HG03439 (cell line): ENCODE measurements around the gene PCGF1.

Experiments used
- ATAC-seq: cut with Tn5 transposase; IDR thresholded peaks from one replicate; pipeline ENCODE4 v1.9.1; 2021; ENCODE audit warnings: mild to moderate bottlenecking, moderate library complexity; ENCODE audit not compliant: unreplicated experiment

The PCGF1 gene

DNA sequence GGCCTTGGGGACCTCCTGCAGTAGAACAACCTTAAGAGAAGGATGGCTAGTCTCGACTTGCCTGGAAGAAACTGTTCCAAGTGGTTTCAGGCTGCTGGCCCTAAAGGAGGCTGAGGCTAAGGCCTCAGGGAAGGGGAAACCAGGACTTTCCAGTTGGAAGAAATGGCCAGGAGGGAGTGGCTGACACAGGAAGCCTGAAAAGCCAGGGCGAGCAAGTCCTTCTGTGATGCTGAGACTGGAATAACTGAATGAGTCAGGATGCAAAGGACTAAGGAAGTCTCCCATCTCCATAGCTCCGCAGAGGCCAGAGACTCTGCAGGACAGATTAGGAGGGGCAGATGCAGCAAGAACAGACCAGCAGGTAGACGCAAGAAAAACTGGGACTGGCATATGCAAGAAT is 29.6 kb upstream of the PCGF1 start:
- ATAC-seq, result no peak

DNA sequence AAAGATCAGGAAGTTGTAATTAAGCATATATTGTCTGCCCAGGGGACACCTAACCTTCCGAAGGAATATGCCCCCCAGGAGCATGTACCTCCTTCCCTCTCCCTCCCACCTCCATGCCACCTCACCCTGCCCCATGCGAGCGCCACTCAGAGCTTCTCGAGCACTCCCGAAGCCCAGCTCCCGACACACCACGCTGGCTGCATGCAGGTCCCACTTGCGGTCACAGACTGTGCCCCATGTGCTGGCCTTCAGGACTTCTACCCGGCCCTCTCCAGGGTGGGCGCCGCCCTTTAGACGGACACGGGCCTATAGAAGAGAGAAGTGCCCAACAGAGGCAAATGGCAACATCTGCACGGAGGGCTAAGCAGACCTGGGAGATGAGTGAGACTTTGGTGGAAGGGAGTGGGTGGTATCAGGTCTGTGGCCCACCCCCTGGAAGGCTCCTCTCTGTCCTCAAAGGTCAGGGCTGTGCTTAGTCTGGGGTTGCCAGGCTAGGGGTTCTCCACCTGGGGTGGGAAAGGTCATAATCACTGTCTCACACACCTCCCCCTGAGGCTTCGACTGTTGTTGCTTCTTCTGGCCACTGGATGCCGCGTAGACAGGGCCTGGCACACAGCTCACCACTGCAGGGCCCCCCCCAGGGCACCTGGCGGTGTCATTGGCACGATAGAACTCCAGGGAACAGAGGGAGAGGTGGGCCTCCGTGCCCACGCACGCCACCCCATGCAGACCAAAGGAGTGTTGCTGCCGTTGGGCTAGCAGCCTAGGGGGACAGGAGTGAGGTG is 28.9 kb upstream of the PCGF1 start:
- ATAC-seq, result no peak

DNA sequence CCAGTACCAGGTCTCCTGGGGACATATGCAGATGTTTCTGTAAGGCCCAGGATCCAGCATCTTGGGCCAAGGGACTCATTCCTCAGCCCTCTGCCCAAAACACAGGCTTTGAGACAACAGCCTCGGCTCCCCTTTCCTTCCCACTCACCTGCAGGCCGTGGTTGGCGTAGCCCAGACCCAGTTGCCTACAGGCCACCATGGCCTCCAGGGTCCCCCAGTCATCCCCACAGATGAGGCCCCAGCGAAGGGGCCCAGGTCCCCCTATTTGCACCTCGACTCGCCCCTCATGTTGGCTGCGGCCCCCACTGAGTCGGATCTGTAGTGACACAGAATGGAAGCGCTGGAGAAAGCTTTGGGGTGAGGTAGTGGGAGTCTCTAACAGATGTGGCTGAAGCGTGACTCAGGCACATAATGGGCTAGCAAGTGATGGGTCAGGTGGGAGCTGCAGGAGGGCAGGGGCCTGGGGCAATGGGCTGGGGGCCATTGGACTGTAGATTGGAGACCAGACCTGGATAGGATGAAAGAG is 28.0 kb upstream of the PCGF1 start:
- ATAC-seq, result no peak

DNA sequence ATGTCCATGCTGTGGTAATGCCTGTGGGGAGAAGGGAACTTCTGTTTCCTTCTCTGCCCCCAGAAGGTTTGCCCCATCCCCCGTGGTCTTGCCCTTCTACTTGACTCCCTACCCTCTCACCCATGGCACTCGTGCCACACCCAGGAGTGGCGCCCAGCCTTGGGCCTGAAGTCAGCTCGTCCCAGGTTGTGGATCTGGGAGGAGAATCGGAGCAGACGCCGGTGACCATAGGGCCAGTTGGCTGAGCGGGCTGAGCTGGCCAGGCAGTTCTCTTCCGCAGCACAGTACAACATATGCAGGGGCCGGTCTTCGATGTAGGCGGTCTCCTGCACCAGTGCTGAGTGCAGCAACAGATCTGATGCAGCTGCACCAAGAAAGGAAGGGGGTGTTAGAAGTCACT is 26.9 kb upstream of the PCGF1 start:
- ATAC-seq, result no peak

DNA sequence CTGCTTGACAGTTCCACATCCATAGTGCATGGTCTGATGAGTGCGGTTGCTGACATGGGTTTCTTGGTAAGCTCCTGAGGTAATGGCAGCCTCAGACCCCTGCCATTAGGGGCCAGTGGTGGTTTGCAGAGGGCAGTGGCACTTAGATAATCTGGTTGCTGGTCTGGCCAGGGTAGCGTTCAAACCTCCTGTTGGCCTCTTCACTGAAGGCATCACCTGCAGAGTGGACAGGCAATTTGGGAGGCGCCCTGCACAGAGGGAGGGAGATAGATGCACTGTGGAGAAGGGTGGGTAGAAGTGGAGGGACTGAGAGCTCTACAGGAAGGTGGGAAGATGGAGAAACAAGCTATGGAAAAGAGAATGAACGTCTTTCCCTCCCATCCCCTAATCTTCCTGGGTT is 26.0 kb upstream of the PCGF1 start:
- ATAC-seq, result no peak

DNA sequence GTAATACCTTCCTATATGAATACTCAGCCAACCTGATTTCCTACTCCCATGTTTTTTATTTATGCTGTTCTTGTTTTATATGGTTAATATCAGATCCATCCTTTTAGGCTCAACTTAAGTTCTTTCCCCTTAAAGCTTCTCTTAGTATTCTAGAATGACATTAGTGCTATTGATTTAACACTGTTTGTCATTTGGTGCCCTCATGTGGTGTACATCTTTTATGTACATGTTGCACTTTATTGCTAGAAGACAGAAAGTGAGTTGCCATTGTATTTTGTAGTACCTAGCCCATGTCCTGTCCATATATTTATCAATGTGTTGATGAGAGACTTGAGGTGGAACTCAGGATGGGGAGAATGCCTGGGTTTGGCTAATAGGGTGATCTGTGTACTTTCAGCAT is 24.7 kb upstream of the PCGF1 start:
- ATAC-seq, result no peak

DNA sequence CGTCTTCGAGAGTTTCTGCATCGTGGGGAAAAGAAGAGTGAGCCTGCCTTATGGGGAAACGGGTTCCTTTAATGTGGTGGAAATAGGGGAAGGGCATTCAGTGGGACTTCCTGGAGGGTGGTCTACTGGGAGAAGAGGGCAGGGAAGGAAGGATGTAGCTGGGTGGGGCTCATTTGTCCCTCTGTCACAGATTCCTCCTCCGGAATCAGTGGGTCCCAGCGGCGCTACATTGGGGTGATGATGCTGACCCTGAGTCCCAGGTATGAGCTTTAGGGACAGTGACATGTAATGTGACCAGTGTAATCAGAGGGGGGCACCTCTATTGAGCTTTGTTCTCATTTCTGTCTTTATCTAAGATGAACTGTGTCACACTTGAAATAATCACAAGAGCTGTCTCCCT is 24.2 kb upstream of the PCGF1 start:
- no peak for ATAC-seq

DNA sequence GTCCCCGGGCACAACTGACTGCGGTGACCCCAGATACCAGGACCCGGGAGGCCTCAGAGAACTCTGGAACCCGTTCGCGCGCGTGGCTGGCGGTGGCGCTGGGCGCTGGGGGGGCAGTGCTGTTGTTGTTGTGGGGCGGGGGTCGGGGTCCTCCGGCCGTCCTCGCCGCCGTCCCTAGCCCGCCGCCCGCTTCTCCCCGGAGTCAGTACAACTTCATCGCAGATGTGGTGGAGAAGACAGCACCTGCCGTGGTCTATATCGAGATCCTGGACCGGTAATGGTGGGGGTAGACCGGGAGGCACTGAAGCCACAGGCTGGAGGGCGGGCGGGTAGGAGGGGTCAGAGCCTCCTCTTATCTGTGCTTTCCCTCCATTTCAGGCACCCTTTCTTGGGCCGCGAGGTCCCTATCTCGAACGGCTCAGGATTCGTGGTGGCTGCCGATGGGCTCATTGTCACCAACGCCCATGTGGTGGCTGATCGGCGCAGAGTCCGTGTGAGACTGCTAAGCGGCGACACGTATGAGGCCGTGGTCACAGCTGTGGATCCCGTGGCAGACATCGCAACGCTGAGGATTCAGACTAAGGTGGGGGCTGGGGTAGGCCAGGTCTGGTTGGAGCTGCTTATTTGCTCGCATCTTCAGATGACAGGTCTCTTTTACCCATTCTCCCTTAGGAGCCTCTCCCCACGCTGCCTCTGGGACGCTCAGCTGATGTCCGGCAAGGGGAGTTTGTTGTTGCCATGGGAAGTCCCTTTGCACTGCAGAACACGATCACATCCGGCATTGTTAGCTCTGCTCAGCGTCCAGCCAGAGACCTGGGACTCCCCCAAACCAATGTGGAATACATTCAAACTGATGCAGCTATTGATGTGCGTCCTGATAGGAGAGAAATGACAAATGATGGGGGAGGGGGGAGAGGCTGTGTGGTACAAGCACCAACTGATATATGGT is 23.0 kb upstream of the PCGF1 start:
- peak; percentile 24 for ATAC-seq

DNA sequence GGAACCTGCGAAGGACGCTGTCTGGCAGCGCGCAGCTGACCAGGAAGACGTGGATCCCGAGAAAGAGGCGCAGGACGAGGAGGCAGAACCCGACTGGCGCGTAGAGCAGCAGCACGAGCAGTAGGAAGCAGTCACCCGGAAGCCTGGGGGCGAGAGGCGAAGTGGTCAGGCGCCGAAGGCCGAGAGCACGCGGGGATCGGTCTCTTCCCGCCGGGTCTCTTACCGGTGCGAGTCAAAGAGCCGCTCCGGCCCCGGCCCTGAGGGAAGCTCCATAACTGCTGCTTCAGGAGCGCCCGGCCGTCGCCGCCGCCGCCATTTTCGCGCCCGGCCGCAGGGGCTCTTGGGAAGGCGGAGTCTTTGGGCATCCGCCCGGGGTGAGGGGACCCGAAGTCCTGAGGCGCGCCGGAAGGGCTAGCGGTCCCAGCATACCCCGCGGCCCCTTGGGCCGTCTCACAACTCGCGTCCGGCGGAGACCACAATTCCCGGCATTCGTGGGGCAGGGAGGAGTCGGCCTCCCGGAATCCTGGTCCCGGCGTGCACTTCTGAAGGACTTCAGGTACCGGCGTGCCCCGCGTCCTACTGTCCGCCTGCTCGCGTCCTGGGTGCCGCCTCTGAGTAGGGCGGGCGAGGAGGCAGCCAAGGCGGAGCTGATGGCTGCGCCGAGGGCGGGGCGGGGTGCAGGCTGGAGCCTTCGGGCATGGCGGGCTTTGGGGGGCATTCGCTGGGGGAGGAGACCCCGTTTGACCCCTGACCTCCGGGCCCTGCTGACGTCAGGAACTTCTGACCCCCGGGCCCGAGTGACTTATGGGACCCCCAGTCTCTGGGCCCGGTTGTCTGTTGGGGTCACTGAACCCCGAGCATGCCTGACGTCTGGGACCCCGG is 22.1 kb upstream of the PCGF1 start, which contains the start of the genes AUP1 and HTRA2:
AUP1 (minus strand) TSS at position 350 of the 882 bp plus-strand sequence; CDS start at position 273, 77 bp downstream.
HTRA2 (plus strand) TSS at position 577 of the 882 bp plus-strand sequence; CDS start at position 651, 74 bp downstream.
- peak; percentile 81 for ATAC-seq

DNA sequence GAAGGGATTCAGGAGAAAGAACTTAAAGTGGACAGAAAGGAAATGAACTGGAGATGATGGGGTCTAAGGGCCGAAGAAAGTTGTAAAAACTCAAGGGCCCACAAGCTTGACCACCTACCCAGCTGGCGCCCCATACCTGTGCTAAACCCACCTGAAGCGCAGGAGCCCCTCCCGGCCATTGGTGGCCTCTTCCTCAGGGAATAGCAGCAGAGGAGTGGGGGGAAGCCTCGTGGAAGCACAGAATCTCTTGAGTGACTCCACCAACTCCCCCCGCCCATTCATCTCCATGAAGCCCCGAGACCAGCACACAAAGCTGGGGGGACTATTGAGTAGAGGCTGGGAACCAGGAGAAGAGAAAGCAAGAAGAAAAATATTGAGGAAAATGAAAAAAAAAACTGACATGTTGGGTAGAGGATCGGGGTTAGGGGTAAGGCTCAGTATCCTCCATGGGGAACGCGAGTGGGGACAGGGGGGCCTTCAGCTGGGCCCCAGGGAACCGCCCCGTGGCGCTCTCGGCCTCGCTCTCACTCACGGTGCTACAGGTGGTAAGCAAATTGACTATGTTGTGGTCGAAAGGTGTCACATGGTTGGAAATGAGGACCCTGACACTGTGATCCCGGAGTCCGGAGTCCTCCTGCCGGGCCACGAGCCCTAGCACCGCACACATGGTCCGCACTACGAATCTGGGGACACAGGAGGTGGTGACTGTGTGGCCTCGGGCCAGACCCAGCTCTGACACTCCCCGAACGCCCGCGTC is 21.3 kb upstream of the PCGF1 start:
- peak; percentile 15 for ATAC-seq

DNA sequence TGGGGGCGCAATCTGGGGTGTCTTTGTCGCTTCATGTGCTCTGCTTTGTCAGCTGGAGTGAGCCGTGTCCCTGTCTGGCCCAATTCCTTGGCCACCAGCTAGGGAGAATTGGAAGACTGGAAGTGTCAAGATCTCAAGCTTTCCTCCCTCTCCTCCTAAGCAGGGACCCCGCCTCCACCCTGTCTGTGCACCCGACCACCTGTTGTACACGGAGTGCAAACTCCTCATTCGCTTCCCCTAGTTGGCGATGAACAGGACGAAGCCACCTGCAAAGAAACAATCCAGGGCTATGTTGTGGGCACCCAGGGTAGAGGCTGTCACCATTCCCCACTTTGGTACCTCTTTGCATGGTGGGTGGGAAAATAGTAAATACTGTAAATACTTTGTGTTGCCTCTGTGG is 20.2 kb upstream of the PCGF1 start:
- ATAC-seq, result no peak

DNA sequence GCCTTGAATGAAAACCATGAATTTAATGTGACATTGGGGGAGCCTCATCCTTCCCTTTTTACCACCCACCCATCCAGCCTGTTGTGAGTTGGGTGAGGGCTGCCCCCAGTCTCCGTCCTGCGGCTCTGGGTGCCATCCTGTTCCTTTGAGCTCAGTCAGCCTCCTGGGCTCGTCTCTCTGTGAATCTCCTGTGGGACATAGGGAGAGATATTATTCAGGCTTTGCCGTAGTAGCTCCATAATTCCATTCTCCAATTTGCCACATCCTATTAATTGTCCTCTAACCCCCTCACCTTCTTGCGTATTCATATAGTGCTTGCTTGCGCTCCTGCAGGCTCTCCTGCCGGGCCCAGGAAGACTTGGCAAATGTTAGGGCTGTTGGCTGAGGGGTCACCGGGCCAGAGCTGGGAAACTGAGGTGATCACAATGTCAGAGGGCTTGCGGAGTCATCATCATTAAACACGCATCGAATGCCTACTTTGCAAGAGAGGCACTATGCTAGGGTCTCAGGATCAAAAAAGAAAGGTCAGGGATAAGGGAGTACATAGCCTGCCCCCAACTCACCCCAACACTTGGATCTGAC is 19.2 kb upstream of the PCGF1 start:
- no peak for ATAC-seq

DNA sequence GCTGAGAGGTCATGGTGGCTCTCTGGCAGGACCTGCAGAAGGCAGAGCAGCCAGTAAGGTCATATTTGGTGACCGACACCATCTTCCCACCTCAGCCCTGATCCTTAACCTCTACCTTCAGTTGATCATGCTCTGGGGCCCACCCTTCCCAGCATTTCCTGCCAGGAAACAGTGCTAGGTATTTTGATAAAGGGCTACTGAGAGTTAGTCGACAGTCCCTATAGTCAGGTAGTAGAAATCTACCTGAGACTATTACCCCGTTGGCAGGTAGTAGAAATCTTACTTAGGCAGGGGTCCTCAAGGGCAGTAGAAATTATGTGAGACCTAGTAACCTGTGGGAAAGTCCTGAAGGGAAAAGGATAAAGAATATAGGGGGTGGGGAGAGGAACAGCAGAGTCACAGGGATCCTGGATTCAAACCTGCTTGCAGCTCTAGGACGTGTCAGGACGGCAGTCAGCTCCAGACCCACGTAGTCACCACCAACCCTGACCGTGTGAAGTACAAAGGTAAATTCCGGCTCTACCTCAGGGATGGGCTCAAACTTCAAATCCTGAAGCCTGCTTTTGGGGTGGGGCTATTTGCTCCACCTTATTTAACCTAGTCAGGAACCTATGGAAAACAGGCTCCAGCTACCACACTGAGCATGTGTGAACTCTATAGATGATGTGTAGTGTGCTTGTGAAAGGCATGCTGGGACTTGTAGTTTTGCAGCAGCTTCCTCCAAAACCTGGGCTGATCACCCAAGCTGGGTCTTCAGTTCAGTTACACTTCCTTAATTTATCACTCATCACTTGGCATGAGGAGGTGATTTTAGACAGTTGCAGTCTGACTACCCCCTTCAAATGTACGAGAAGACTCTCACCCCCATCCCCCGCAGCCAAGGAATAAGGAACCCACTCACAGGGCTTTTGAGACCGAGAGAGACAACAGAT is 18.5 kb upstream of the PCGF1 start, which contains the start of gene DQX1:
DQX1 (minus strand) TSS at position 515 of the 932 bp plus-strand sequence; CDS start at position 13, 502 bp downstream.
- ATAC-seq, result no peak

DNA sequence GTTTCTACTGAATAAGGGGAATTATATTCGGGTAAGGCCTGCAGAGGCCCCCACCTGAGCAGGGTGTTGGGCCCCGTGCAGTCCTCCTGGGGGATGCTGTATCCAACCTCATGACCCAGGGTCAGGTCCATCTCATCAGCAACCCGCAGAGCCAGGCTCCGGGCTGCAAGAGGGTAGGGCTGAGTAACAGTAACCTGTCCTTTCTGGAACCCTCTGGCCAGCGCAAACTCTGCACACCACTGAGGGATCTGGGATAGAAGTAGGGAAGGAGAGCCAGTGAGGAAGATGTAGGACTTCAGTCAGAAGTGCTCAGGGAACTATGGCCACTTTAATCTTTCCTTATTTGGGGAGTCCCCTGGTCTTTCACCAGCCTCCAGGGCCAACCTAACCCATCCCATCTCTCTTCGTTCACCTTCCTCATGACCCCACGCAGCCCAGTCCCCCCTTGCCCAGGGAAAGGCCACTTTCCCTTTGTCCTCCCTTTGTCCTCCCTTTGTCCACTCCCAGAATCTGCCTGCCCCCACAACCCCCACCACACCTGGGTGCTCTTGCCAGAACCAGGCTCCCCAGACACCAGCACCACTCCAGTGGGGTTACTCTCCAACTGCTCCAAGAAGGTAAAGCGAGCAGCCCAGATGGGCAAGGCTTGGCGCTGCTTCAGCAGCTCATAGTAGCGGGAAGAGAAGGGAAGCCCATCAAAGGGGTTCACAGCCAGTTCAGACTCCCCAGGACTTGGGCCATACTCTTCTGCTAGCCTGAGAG is 17.6 kb upstream of the PCGF1 start:
- ATAC-seq, result no peak

DNA sequence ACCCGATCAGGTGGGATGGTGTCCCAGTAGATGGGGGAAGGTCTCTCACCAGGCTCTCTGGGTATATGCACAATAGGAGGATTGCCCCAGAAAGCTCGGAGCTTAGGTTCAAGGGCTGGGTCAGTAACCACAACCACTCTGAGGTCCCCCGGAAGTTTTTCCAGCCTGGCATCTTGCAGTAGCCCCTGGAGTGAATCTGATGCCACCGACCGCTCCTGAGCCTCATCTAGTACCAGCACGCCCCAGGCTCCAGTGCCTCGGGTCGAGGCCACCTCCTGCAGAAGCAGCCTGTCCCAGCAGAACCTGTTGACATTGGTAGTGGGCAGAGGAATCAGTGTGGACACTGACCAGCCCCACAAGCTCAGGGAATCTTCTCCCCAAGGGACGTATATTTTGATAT is 16.5 kb upstream of the PCGF1 start:
- ATAC-seq, result no peak

DNA sequence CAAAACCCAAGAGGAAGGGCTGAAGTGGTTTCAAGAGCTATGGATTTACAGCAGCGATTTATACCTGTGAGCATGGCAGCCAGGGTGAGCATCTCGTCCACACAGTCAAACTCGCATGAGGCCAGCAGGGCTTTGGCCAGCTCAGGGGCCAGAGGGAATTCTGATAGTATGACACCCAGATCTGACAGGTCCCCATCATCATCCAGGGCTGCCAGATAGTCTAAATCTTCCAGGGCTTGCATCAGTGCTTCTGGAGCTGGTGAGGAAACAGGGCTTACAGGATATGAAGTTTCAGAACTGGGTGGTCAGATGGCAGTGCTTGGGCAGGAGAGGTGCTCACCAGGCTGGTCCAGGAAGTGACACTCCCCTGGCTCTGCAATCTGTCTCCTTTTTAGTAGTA is 15.0 kb upstream of the PCGF1 start:
- ATAC-seq, result no peak

DNA sequence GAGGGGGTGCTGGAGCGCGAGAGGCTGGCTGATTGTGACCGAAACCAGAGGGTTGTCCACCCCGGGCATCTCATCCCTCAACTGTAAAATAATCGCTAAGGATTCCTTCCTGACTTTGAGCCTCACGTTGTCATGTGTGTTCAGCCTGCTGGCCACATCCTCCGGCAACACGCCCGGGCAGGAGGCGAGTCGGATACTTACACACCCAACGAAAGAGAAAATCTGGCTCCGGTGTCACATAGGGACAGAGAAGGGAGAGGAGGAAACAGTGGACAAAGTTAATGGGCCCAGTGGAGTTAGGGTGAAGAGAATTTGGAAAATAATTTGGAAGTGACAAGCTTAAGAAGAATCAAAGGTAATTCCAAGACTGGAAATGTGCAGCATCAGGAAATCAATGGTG is 9.2 kb upstream of the PCGF1 start:
- ATAC-seq, result no peak
